ENCODE results near the gene ZNF80.

DNA sequence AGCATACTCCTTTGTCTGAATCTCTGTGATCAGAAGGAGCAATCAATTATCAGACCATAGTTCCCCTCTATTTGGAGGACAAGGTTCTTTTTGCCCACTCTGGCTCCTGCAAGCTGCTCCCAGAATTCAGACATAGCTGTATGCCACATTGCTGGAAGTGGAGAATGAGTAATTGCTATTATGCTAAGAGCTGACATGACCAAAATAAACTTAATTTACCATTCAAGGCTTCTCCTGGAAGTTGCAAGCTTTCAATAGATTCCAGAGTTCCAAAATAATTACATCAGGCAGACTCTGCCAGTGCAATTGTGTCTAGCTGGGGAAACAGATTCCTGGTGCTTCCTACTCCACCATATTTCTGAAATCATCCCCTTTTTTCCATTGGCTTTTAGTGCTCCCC, 50.9 kb downstream of the ZNF80 start:
- TF ChIP-seq EP300 (IDR thresholded peaks at IDR 0.05; ENCODE audit: borderline replicate concordance) = no peak
- no peak for TF ChIP-seq YY1 (IDR thresholded peaks at IDR 0.05; ENCODE audit: low read depth)
- no peak for TF ChIP-seq EGR1 (IDR thresholded peaks at IDR 0.05)
- no peak for TF ChIP-seq TAF1 (IDR thresholded peaks at IDR 0.05; ENCODE audit: low read depth)
